GM18907 (cell line): ENCODE results near the gene CDK5RAP2.

Source experiments
- ATAC-seq: cut with Tn5 transposase; IDR thresholded peaks from one replicate; pipeline ENCODE4 v1.9.1; 2021; ENCODE audit warnings: mild to moderate bottlenecking, moderate library complexity; ENCODE audit not compliant: unreplicated experiment

Gene CDK5RAP2

DNA sequence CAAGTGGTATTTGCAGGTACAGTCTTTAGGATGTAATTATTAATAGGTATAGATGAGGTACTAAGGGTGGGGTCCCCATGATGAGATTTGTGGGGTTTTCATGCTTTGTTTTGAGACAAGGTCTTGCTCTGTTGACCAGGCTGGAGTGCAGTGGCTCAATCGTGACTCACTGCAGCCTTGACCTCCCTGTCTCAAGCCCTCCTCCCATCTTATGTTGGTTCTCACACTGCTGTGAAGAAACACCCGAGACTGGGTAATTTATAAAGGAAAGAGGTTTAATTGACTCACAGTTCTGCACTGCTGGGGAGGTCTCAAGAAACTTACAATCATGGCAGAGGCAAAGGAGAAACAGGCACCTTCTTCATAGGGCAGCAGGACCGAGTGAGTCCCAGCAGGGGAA is 217.5 kb downstream of the CDK5RAP2 start:
- no peak for ATAC-seq

DNA sequence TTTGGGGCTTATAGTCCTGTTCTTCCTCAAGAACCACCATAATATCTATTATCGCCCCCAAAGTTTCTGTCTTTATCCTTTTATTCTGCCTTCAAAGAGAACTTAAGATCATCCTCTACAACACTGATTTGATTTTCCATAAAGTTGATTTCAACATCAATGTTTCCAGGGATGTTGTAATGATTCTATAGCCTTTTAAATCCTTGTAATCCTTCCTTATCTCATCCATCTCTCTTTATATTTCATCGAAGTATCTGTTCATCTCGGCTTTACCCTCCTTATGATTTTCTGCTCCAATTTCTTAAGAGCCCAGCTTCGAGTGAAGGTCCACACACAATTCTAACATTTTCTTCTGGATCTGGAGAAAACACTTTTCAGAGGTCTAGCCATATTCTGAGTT is 218.4 kb downstream of the CDK5RAP2 start:
- ATAC-seq: no peak

DNA sequence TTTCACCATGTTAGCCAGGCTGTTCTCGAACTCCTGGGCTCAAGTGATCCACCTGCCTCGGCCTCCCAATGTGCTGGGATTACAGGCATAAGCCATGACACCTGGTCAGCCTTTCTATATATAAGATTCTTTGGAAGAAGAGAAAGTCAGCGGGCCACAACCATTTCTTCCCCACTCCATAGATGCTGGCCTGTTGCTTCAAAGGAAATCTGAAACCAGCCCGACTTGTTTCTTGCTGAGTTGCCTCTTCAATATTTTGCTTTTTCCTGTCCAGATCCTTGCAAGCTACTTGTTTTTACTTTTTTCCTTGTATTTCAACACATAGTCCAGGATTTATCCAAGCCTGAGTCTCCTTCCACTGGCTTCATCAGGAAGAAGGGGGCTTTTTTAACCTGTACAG is 219.5 kb downstream of the CDK5RAP2 start:
- ATAC-seq: no peak

DNA sequence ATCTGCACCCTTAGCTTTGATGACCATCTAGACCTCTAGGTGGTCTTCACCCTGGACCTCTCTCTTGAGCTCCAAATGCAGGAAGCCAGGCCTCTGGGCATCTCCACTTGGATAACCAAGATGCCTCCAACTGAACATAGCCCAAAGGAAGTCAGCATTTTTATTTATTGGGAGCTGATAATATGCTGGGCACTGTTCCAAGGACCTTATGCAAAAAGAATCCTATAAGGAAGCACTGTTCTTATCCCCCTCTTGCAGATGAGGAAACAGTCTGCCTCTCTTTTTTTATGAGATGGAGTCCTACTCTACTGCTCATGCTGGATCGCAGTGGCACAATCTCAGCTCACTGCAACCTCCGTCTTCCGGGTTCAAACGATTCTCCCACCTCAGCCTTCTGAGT is 219.9 kb downstream of the CDK5RAP2 start:
- no peak for ATAC-seq

DNA sequence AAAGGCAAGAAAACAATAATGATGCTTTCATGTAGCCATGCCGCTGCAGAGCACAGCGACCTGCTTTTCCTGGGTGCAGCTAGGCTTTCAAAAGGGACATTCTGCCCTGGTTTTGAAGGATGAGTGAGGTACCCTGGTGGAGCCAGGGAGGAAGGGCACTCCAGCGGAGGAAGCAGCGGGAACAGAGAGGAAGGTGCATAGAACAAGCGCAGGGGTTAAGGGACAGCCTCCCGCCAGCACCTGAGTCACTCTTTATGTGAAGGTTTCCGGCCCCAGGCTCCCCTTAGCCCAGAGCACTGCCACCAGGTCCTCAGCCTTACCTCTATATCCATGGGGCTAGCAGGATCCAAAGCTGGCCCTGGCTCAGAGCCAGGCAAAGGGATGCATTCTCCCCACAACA is 221.1 kb downstream of the CDK5RAP2 start:
- no peak for ATAC-seq

DNA sequence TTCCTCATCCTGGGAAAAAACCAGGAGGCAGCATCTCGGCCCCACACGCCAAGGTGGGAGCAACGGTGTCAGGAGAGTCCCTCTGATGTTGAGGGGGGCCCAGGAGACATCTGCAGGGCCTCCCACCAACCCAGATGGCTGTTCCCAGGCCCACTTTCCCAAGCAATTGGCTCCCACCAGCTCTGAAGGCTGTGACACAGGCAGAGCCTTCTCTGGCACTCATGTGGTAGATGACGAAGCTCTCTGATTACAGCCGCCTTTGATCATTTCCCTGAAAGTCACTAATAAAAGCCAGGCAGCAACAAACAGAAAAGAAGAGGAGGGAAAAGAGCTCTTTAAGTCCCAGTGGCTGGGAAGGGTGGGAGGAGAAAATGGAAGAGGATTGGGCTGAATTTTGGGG is 226.5 kb downstream of the CDK5RAP2 start:
- ATAC-seq: no peak

DNA sequence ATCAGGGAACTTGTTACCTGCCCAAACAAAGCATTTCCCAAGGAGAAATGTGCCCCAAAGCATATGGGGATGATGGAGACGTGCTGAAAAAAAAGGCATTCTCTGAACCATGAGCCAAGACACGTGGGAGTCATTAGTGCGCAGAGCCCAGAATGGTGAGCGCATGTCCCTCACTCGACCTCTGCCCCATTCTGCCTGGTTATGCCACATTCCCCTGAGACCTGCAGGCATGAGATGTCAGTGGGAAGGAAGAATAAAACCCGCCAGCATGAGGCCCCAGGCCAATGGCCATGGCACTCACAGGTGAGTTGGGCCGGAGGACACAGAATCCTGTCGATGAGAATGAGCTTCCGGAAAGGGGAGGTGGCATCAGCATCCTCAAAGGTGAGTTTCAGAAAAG is 228.9 kb downstream of the CDK5RAP2 start:
- no peak for ATAC-seq

DNA sequence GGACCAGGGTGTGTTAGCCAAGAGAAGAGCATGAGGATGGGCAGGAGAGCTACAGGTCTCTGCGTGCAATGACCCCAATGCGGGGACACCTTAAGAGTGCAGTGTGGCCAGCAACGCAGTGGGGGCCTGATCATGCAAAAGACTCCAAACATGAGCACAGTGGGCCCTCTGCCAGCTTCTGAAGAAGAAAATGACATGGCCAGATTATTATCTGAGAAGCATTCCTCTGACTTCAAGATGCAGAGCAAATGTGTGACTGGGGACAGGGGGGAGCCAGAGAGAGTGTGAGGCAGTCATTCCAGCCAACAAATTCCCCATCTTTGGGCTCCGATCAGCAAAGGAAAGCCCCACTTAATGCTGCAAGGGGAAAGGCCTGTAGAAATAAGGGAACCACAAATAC is 229.4 kb downstream of the CDK5RAP2 start:
- ATAC-seq: no peak

DNA sequence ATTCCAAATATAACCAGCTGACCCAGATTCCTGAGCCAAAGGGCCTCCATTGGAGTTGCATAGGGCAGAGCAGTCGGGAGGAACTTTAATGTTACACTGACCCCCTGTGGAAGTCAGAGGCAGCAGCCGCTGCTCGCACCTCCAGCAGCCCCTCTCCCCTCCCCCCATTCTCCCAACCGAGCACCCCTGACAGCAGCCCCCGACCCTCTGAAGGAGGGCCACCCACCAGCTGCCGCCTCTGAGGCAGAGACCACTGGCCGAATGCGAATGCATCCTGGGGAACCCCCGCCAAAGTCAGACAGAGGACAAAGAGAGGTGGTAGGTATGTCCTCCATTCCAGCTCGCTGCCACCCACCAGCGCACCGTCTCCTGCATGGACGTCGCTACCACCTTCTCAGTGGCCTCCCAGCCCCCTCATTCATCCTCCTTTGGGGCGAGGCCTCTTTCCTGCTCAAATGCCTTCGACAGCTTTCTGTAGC is 231.0 kb downstream of the CDK5RAP2 start:
- no peak for ATAC-seq

DNA sequence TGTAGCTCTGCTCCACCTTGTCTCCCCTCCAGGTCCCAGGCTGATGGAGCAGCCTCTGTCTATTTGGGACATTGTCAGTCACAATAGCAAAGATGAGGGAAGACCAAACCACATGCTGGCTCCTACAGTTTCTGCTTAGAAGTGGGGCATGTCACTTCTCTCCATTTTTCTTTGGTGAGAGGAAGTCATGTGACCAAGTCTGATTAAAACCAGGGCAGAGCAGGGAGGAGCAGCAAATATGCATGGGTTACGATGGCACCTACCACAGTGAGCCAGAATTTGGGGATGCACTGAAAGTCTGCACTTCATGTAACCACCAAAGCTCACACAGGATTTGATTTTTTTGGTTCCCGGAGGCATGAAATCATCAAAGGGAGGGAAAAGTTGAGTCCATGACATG is 234.6 kb downstream of the CDK5RAP2 start:
- ATAC-seq: no peak

DNA sequence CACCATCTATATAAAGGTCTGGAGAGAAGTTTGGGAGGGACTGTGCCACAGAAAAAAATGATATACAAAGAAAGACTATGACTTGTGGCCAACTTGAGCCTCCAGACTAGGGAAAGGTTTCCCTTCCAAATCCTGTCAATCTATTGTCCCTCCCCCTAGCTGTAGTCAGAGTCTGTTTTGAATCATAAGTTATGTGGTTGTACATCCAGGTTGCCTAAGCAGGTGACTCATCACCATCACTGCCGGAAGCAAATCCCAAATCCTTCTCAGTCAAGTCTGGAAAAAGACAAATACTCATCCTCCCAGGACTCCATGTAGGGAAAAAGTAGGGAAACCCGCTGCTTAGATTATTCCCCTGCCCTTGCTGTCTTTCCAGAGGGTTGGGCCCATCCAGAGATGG is 235.7 kb downstream of the CDK5RAP2 start:
- ATAC-seq: no peak

DNA sequence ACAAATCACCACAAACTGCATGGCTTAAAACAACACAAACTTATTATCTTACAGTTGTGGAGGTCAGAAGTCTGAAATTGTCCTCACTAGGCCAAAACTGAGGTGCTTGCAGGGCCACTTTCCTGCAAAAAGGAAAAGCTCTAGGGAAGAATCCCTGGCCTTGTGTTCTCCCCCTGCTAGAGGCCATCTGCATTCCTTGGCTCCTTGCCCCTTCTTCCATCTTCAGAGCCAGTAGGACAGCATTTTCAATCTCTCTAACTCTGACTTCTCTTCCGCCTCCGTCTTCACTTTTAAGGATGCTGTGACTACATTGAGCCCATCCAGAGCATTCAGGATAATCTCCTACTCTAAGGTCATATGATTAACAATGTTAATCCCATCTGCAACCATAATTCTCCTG is 236.6 kb downstream of the CDK5RAP2 start:
- no peak for ATAC-seq
